Fibroblast of pulmonary artery (primary cell): Measurements from ENCODE around the gene LENEP.
A peak's percentile ranks its signal among the peaks of the same experiment; 100 is the strongest.

ENCODE experiments used
- DNase-seq: peaks from one replicate; pipeline ENCODE4 v3.0.0-alpha.2; 2010; ENCODE audit warnings: low read depth
- H3K4me3 ChIP-seq: replicated peaks from 2 replicates; pipeline ENCODE4 v1.5.1; 2011; ENCODE audit warnings: low read depth, mild to moderate bottlenecking, control low read depth, low read length, moderate library complexity
- CTCF ChIP-seq: IDR thresholded peaks from 2 replicates; pipeline ENCODE4 v1.5.1; 2011; ENCODE audit warnings: mild to moderate bottlenecking, control low read depth, low read length, inconsistent platforms; ENCODE audit errors: missing control alignments

Gene LENEP

GRCh38 chr1:154996966-154997701 is 3.7 kb downstream of the LENEP start:
- TF ChIP-seq CTCF = no peak
- DNase-seq = no peak
- H3K4me3 ChIP-seq = no peak overlapping the region

- DNase-seq = no peak
- H3K4me3 ChIP-seq = no peak overlapping the region
- no peak for TF ChIP-seq CTCF
Observed at GRCh38 chr1:154998201-154998780, 4.9 kb downstream of the LENEP start.

GRCh38 chr1:154998818-154999570 is 5.6 kb downstream of the LENEP start:
- TF ChIP-seq CTCF = peak; percentile 99
- DNase-seq = peak; percentile 80
- peak overlapping the region; percentile 23 for H3K4me3 ChIP-seq

- no peak for DNase-seq
- no peak for TF ChIP-seq CTCF
- H3K4me3 ChIP-seq = peak overlapping the region; percentile 90
Observed at GRCh38 chr1:154999571-155000410, 6.4 kb downstream of the LENEP start.

- peak overlapping the region; percentile 90 for H3K4me3 ChIP-seq
- DNase-seq = no peak
- no peak for TF ChIP-seq CTCF
Observed at GRCh38 chr1:155000411-155000725, 7.0 kb downstream of the LENEP start.

- DNase-seq = peak; percentile 83
- H3K4me3 ChIP-seq = peak overlapping the region; percentile 90
- TF ChIP-seq CTCF = no peak
Observed at GRCh38 chr1:155000726-155001424, 7.5 kb downstream of the LENEP start.
